D341Med (cell line): ENCODE results near the gene INPP5A.

Source experiments
- DNase-seq: peaks from one replicate; pipeline ENCODE4 v3.0.0; 2012; ENCODE audit warnings: low spot score

The INPP5A gene

DNA sequence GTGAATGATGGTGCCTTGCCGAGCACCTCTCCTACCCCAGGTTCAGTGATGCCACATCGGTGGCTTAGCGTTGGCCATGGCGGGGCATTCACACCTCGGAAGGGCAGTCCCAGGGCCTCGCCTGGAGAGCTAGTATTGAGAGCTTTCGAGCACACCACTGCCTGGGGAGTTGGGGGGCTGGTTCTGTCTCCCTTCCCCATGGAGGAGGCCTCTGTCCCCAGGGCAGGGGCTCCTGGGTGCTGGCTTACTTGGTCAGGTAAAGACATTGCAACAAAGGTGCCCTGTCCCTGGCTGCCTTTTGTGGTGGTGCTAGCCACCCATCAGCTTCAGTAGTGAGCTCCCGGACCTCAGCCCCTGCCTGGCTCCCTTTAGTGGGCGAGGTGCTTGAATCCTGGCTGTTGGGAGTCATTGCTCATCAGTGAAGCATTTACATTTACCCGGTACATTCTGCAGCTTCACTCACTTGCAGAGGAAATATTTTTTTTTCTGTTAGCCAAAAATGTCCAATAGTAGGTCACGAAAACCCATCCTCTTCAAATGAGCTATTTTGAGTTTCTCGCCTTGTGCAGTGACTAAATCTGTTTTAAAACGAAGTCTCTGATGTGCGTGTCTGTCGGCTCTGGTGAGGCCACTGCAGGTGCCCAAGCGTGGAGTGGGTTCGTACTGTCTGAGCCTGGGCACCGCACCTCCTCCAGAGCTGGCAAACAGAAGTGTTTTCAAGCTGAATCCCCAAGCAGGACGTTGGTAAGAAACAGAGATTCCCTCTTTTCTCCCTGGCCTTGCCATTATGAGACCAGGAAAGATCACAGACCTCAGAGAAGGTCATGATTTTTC lies 95.5 kb downstream of the INPP5A start:
- no peak for DNase-seq

DNA sequence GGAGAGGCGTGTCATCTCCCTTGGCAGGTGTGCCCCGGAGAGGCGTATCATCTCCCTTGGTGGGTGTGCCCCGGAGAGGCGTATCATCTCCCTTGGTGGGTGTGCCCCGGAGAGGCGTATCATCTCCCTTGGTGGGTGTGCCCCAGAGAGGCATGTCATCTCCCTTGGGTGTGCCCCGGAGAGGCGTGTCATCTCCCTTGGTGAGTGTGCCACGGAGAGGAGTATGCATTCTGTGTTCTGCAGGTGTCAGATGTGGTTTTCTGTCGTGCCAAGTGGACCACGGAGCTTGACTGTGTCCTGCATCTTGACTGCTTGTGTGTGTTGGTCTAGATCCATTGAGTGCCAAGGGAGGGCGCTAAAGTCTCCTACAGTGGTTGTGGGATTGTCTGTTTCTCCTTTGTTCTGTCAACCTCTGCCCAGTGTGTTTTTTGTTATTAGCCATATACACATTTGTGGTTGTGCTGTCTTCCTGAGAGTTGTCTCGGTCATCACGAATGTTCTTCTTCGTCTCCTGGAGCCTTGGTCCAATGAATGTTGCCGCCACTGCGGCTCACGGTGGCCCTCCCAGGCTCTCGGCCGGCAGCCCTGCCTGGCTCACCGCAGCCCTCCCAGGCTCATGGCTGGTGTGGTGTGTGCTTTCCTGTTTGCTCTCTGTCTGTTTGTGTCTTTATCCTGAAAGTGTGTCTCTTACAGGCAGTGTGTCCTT lies 96.8 kb downstream of the INPP5A start:
- DNase-seq, result no peak

DNA sequence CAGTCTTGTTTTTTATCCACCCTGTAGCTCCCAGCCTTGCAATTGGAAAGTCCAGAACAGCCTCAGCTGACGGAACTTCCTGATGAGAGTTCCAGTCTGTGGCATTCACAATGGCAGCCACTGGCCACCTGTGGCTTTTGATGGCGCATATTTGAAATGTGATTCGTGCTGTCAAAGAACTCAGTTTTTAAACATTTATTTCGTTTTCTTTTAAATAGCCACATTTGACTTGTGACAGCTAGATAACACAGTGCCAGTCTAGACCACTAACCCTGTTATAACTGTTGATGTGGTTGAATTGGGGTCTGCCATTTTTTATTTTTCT lies 97.3 kb downstream of the INPP5A start:
- DNase-seq, result no peak

DNA sequence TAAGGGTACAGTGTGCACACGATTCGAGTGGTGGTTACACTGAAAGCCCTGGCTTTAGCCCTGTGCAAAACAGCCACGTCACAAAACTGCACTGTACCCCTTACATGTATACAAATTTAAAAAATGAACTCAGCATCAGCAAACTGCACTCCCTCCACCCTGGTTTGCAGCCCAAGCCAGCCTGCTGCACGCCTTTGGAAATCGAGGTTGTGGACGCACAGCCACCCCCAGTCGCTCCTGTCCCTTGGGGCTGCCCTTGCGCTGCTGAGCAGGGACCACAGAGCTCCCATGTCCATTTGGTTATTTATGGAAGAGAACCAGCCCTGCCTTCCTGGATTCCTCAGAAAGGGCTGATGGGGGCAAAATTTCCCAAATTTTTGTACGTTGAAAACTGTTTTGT lies 98.8 kb downstream of the INPP5A start:
- no peak for DNase-seq

DNA sequence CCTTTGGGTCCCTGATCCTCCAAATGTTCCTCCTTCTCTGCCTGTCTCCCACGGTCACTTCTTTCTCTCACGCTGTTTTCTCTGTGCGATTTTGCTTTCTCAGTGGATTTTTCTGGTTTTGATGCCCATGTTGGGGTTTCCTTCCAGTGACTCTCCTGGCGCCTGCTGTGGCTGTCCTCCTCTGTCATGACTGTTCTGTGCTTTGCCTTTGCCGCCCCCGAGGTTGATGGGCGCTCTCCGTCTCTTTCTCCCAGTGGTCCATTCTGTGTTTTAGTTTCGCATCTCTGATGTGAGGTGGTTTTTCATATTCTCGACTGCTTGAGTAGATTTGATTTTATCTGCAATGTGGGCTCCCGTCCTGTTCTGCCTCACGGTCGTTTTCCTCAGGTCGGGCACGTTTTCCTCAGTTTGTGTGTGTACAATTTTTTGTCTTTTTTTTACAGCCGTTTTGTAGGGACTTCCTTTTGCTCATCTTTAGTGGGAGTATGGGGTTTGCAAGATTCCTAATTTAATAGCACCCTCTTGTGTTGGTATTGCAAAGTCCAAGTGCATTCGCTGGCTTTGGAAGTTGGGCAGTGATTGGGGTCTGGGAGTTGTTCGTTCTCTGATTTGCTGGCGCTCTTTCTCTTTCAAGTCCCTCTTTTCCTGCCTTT lies 100.0 kb downstream of the INPP5A start:
- peak; percentile 63 for DNase-seq

DNA sequence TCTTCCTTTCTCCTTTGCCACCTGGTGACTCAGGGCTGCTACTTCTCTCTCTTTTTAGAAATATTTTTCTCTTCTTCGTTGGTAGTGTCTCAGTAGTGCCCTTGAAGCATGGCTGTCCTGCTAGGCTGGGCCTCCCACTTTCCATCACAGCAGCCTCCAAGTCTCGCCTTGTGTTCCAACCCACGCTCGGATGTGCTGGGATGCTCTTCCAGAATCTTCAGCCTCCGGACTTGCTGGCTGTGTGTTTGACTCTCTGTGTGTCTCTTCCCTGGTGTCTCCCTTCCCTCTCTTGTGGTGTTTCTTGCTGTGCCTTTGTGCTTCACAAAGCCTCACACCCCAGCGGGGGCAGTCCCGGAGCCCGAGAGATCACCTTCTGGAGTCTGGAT lies 100.5 kb downstream of the INPP5A start:
- no peak for DNase-seq

DNA sequence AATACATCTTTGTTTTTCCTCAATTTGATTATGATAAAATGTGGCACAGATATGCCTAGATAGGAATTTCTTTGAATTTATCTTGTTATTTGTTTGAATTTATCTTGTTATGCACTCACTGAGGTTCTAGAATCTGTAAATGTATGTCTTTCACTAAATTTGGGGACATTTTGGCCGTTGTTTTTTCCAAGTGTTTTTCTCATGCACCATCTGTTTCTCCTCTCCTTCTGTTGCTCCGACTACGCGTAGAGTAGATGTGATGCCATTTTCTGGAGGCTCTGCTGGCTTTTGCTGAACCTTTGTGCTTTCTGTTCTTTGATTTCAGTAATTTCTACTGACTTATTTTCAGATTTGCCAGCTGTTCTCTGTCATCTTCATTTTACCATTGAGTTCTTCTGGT lies 101.9 kb downstream of the INPP5A start:
- no peak for DNase-seq

DNA sequence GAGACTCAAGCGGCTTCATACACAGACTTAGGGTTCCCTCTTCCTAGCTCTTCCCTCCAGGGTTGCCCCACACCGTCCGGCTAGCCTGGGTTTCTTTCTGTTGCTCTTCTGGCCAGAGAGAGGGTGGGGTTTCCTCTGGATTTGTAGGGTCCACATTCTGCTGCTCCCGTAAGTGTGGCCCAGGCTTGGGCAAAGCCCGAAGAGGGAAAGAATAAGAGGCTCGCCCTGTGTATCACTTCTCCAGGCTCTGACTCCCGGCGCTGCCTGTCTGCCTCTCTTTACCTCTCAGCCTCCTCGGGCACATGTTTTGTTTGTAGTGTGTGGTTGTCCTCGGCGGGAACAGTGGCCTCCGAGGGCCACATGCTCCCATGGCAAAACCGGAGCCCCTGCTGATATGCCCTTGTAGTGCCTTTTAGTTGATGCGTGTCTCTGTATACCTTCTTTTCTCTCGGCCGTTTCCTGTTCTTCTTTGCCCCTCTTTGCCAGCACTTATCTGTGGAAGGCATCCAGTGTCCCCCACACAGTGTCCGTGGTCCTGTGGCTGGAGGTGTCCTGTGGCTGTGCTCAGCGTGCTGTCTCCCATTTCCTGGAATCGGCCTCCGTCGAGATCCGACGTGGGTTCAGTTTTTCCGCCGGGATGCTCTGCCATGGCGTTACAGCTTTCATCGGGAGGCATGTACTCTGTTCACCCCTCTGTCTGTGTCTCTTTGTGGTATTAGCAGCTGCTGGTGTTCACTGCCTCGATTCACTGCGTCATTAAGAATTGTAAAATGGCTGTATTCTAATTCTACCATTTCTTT lies 102.9 kb downstream of the INPP5A start:
- DNase-seq, result no peak

DNA sequence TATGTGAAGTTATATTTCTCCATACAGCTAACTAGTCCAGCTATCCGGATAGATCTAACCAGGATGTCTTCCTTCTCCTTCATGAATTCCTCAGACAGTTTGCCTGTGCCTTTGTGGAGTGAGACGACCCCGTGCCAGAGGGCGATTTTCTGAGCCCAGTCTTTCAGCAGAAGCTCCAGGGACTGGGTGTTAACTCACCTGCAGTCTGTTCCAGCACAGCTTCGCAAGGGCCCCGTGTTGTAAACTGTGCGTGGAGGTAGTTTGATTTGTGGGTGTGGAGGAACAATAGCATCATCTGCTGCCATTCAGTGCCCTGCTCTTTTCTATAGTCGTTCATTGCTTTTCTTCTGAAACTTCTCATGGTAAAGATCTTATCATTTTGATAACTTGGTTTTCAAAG lies 103.8 kb downstream of the INPP5A start:
- DNase-seq, result no peak

DNA sequence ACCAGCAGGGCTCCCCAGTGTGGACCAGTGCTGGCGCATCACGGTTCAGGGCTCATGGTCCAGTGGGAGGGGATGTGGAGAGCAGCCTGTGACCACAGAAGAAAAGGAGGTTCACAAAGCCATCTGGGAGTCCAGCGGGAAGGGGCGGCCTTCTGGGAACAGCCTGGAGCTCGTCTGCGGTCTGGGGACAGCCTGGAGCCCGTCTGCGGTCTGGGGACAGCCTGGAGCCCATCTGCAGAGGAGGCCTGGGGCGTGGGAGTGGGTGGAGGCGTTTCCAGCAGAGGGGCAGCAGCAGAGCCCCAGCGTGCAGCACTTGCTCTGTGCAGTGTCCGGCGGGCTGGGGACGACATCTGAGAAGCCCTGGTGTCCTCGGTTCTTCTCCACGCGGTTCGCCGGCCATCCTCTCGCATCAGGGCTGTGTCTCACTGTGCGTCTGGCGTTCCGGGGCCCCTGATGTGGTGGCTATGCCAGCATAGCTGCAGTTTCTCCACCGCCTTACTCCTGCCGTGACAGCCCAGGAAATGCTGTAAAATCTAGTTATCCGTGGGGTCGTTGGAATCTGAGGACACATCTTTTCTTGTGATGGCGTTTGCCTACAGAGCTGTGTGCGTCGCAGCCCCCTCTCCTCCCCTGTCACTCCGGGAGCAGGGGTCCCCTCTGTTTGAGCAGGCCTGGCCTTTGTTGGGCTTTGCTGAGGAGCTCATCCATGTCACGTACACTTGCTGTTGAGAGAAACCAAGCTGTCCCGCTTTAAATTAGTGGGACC lies 104.6 kb downstream of the INPP5A start:
- DNase-seq, result no peak

DNA sequence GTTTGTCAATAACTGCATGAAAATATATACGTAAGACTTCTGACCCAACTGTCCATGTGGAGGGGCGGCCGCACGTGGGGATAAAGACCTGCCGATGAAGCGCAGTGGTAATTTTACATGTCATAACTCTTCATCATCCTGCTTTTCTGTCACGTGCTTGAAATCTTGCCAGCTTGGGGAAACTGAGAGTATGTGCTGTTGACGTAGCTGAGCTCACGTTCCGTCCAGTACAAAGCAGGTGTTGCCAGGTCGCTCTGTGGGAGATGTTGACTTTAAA lies 105.1 kb downstream of the INPP5A start:
- no peak for DNase-seq

DNA sequence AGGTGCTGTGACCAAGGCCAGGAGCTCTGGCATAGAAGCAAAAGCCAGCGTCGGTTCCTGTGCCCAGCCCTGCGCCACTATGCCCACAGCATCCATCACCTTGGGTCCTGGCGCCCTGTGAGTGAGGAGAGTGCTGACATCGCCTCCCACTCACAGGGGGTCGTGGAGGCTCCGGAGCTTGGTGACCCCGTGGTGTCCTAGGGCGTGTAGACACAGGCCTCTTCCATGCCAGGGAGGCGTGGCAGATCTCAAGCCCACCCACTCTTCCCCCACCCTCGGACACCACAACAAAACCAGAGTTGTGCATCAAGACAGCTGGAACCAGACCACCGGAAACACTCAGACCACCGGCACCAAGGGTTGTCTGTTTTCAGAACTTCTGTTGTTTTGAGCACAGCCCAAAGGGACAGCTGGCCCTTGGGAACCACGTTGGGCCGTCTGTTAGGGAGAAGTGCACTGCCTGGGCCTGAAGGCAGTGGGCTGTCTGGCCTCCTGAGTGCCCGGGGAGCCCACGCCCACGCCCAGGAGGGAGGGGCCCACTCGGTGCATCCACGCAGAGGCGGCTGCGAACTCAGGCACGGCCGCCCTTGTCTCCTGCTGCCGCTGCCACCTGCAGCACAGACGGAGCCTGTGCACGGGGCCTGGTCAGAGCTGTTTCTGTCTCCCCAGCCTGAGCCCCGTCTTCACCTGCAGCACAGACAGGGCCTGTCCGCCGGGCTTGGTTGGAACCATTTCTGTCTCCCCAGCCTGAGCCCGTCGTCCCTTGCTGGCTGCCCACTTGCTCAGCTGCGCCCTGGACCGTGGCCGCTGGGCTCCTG lies 106.3 kb downstream of the INPP5A start:
- DNase-seq, result no peak

DNA sequence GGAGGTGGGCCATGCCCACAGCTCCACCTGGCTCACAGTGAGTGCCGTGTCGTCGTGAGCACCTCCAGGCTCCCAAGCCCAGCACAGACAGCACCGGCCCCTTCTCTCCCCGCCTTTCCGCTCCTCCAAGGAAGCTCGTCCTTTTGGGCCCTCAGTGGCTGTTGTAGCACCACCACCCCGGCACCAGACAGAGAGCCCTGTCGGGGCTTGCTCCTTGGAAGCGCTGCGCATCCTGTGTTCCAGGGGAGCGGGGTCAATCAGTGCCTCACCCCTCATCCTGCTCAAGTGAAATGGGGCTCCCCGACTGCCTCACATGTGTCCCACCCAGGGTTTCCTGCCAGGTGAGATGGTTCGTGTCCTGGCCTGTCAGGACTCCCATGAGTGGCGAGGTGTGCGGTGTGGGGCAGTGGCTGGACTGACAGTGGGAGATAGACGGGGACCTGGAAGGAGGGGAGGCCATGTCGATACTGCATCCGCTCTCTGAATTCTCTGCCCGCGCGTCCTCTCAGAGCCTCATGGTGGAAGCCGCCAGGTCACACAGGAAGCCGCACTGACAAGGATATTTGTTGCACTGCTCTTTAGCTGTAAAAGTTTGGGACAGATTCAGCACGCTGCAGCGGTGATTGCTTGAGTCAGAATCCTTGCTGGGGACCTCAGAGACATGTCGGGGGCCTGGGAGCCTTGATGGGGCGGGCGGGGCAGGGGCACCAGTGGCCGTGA lies 107.1 kb downstream of the INPP5A start:
- no peak for DNase-seq

DNA sequence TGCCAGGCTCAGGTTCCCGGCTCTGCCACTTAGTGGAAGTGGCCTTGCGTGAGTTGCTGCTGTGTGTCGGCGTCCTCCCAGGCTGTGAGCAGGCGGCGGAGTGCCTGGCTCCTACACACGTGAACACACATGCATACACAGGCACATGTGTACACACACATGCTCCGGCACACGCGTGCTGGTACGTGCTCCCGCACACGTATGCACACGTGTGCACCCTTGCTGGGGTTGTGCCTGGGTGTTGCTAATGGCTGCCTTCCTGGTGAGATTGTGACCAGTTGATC lies 107.6 kb downstream of the INPP5A start:
- DNase-seq, result no peak

DNA sequence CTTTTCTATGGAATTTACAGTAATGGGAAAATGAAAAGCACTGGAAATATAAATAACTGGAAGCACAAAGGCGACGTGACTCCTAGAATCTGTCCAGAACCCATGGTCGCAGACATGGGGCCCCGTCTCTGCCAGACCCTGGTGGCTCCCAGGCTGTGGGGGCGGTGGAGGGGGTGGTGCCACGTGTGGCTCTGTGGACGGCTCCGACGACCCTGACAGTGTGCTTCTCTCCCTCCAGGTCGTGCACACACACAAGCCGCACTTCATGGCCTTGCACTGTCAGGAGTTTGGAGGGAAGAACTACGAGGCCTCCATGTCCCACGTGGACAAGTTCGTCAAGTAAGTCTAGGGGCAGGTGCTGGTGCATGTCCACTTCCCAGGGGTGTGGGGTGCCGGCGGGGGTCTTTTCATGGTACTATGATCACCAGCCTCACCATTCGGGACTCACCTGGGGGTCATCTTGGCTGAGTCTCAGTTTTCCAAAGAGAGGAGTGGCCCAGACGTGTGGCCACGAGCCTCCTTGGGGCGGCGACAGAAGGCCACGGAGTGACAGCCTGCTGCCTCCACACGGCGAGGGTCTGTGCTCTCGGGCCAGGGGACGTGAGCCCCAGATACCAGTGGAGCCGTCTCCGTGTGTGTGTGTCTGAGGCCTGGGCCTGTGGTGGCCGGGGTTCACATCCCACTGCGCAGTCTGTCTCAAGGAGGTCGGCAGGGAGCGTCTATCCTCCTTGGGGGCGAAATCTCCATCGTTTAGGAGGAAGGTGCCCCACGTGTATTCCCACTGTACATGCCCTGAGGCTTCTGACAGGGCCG lies 108.2 kb downstream of the INPP5A start:
- no peak for DNase-seq

DNA sequence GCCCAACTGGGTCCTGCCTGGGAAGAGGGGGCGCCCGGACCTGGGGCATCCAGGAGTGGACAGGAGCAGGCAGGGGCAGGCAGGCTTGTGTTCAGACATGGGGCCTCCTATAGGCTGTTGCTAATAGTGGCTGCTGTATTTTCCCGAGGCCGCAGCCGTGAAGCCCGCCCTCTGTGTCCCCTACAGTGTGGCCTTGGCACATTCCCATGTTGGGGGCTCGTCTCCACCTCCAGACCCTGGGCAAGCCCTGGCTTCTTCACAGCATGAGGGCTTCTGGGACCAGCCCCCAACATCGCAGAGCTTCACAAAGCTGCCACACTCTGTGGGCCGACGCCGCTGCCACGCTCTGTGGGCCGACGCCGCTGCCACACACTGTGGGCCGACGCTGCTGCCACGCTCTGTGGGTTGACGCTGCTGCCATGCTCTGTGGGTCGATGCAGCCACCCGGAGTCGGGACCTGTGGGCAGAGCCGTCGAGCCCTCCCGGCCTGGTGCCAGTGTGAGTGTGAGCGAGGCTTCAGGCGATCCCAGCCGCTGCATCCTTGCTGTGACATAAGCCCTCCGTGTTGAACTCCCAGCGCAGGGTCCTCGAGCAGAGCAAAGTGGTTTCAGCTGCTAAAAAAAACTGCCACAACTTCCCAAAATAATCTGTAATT lies 109.0 kb downstream of the INPP5A start:
- DNase-seq, result no peak

DNA sequence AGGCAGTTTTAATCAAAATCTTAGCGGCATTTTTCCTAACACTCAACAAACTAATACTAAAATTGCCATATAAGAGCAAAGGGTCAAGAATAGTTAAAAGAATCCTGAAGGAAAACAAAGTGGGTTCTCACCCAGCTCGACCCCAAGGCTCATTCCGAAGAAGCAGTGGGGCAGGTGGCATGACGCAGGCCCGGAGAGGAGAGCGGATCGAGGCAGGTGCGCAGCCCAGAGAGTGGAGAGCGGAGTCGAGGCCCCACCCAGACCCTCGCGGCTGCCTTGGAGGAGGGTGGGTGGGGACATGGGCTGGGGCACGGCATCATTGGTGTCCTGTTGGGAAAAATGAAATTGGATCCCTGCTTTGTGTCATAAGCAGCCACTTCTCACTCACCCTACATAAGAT lies 109.8 kb downstream of the INPP5A start:
- DNase-seq, result no peak

DNA sequence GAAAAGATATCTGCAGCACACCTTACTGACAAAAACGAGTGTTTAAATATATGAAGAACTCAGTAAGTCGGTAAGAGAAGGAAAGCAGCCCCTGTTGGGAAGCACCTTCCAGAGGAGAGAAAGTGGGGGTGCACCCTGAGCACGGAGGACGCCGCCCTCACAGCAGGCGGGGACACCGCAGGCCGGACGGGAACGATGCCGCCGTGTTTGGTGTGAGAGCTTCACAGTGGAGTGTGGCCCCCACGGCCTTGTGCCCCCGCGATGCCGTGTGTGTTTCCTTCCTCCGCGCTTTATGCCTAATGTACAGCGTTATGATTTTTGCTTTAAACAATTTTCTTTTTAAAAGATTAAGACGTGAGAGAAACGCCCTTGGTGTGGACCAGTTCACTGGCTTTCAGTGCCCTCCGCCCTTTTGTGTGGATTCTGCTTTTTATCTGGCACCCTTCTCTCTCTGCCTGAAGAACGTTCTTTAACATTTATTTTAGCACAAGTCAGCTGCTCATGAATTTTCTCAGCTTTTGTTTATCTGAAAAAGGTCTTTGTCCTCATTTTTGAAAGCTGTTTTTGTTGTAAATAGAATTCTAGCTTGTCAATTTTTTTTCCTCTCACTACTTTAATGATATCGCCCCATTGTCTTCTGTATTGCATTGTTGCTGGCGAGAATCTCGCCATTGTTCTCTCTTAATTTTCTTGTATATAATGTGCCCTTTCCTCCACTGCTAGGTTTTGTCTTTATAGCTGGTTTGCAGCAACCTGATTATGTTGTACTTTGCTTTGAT lies 110.7 kb downstream of the INPP5A start:
- no peak for DNase-seq
